IMR-90 (cell line): ENCODE measurements around the gene COL13A1. TPM values are rescaled to one million over a fixed set of nuclear protein-coding genes. Genes with fewer than 3 reads are reported as not detected.

Source experiments
- ATAC-seq: fragments of 200-7000 bp; cut with Tn5 transposase; 2 replicates; pipeline ENCODE4 v1.9.1; 2020; ENCODE audit warnings: low read depth, mild to moderate bottlenecking, moderate library complexity
- BruUV-seq: library from RNA; stranded (reverse); fragments of 400-500 nt; replicated peaks from 2 replicates; lab custom pipeline; 2021; lab: Mats Ljungman, UMichigan
- CTCF ChIA-PET: fragments of 300-600 bp; formaldehyde crosslinking; extraction: SDS; loops from one replicate; lab custom pipeline; 2021; ENCODE audit warnings: antibody characterized with exemption; lab: Yijun Ruan, JAX
- POLR2A ChIA-PET: fragments of 300-600 bp; sonication (Branson Sonifier 250); formaldehyde crosslinking; loops from one replicate; lab custom pipeline; 2022; ENCODE audit warnings: antibody characterized with exemption; ENCODE audit not compliant: unreplicated experiment; lab: Charles Lee
- DNase-seq: peaks from one replicate; pipeline ENCODE4 v3.0.0; 2013
- H2AFZ ChIP-seq: replicated peaks from 2 replicates; pipeline ENCODE3; 2013; ENCODE audit warnings: low read length, mild to moderate bottlenecking; ENCODE audit not compliant: poor library complexity
- H2AK5ac ChIP-seq: 2 replicates; pipeline ENCODE4 v1.6.1; 2013; ENCODE audit warnings: low read depth, low read length, inconsistent platforms
- H2AK9ac ChIP-seq: replicated peaks from 2 replicates; pipeline ENCODE3; 2013; ENCODE audit warnings: mild to moderate bottlenecking, low read depth, low read length, moderate library complexity; ENCODE audit not compliant: poor library complexity
- H2BK120ac ChIP-seq: 2 replicates; pipeline ENCODE4 v1.6.1; 2013; ENCODE audit warnings: low read depth, low read length, inconsistent platforms
- H2BK15ac ChIP-seq: 3 replicates; pipeline ENCODE4 v1.6.1; 2013; ENCODE audit warnings: low read depth, low read length, inconsistent platforms
- H2BK20ac ChIP-seq: 2 replicates; pipeline ENCODE4 v1.6.1; 2013; ENCODE audit warnings: low read depth, mild to moderate bottlenecking, inconsistent platforms, low read length, moderate library complexity
- H2BK5ac ChIP-seq: 2 replicates; pipeline ENCODE4 v1.6.1; 2013; ENCODE audit warnings: mild to moderate bottlenecking, low read depth, low read length, inconsistent platforms; ENCODE audit not compliant: poor library complexity, severe bottlenecking
- H3K14ac ChIP-seq: replicated peaks from 2 replicates; pipeline ENCODE4 v1.6.1; 2013; ENCODE audit warnings: low read depth, low read length, inconsistent platforms
- H3K18ac ChIP-seq: 2 replicates; pipeline ENCODE4 v1.6.1; 2013; ENCODE audit warnings: low read depth, low read length, control low read depth
- H3K23ac ChIP-seq: 2 replicates; pipeline ENCODE4 v1.6.1; 2013; ENCODE audit warnings: low read depth, low read length, inconsistent platforms
- H3K27ac ChIP-seq: 2 replicates; pipeline ENCODE4 v1.5.1; 2013; ENCODE audit warnings: mild to moderate bottlenecking, control low read depth, low read length; ENCODE audit not compliant: insufficient read depth
- H3K27me3 ChIP-seq: 2 replicates; pipeline ENCODE4 v1.6.1; 2013; ENCODE audit warnings: low read length; ENCODE audit not compliant: control insufficient read depth, insufficient read depth
- H3K36me3 ChIP-seq: 2 replicates; pipeline ENCODE4 v1.6.1; 2013; ENCODE audit warnings: low read length, mixed read lengths; ENCODE audit not compliant: control insufficient read depth, insufficient read depth
- H3K4ac ChIP-seq: 2 replicates; pipeline ENCODE4 v1.6.1; 2013; ENCODE audit warnings: low read depth, low read length, inconsistent platforms
- H3K4me1 ChIP-seq: 2 replicates; pipeline ENCODE4 v1.6.1; 2013; ENCODE audit warnings: low read length, mixed read lengths; ENCODE audit not compliant: control insufficient read depth, insufficient read depth
- H3K4me2 ChIP-seq: 2 replicates; pipeline ENCODE4 v1.6.1; 2013; ENCODE audit warnings: low read depth, mild to moderate bottlenecking, control low read depth, low read length, moderate library complexity
- H3K4me3 ChIP-seq: 2 replicates; pipeline ENCODE4 v1.5.1; 2013; ENCODE audit warnings: low read depth, mild to moderate bottlenecking, control low read depth, low read length, moderate library complexity; ENCODE audit not compliant: insufficient read depth
- H3K56ac ChIP-seq: 2 replicates; pipeline ENCODE4 v1.6.1; 2013; ENCODE audit warnings: low read length, inconsistent platforms; ENCODE audit not compliant: insufficient read depth; ENCODE audit errors: extremely low read depth
- H3K79me1 ChIP-seq, 2 experiments: 2 replicates each; pipeline ENCODE4 v1.6.1; 2013; ENCODE audit warnings: low read length in 2 of 2, inconsistent platforms in 1 of 2, low read depth in 1 of 2
- H3K9ac ChIP-seq: 2 replicates; pipeline ENCODE4 v1.6.1; 2013; ENCODE audit warnings: low read depth, low read length, control low read depth
- H3K9me1 ChIP-seq: 2 replicates; pipeline ENCODE4 v1.6.1; 2013; ENCODE audit warnings: low read length, inconsistent platforms; ENCODE audit not compliant: insufficient read depth
- H3K9me3 ChIP-seq: 2 replicates; pipeline ENCODE4 v1.6.1; 2013; ENCODE audit warnings: low read length; ENCODE audit not compliant: control insufficient read depth, insufficient read depth
- H4K20me1 ChIP-seq: 2 replicates; pipeline ENCODE4 v1.6.1; 2013; ENCODE audit warnings: low read length, inconsistent platforms; ENCODE audit not compliant: insufficient read depth
- H4K5ac ChIP-seq: 2 replicates; pipeline ENCODE4 v1.6.1; 2013; ENCODE audit warnings: mild to moderate bottlenecking, low read depth, low read length, control low read depth
- H4K8ac ChIP-seq, 2 experiments: 2 replicates each; pipeline ENCODE4 v1.6.1; 2013; ENCODE audit warnings: low read depth in 2 of 2, low read length in 2 of 2, control low read depth in 1 of 2, inconsistent platforms in 1 of 2
- H4K91ac ChIP-seq: 2 replicates; pipeline ENCODE4 v1.6.1; 2013; ENCODE audit warnings: low read depth, low read length, inconsistent platforms; ENCODE audit not compliant: insufficient read depth
- CEBPB ChIP-seq: IDR thresholded peaks from 2 replicates; pipeline ENCODE4 v1.6.1; 2012; ENCODE audit warnings: low read depth, low read length, improper control_type of control experiment
- CTCF ChIP-seq: conservative IDR thresholded peaks from 2 replicates; pipeline ENCODE4 v1.5.1; 2012; ENCODE audit warnings: mild to moderate bottlenecking, low read depth, low read length, improper control_type of control experiment
- WGBS, 2 experiments: methylation state at CpG; one replicate each; pipeline versions ENCODE4 v1.1.5 to v1.1.7; 2013; ENCODE audit warnings: missing lambda C conversion rate in 2 of 2; ENCODE audit not compliant: insufficient read length in 1 of 2; ENCODE audit errors: extremely low coverage in 2 of 2; 5-methylcytosine and 5-hydroxymethylcytosine counted together
- dilution Hi-C: fragments of 300-500 bp; cut with HindIII; formaldehyde crosslinking; loops from one replicate; pipeline ENCODE4 v1.14.3; 2018; ENCODE audit warnings: low sequenced_read_pairs; ENCODE audit not compliant: unreplicated experiment
- in situ Hi-C: fragments of 300-500 bp; cut with MboI; formaldehyde crosslinking; loops from 3 replicates; pipeline ENCODE4 v1.14.3; 2019; ENCODE audit warnings: low sequenced_read_pairs, inconsistent platforms, mixed read lengths
- intact Hi-C: fragments of 100-400 bp; cut with micrococcal nuclease; formaldehyde crosslinking; loops from 2 replicates; pipeline ENCODE4 v1.10.0; 2022
- polyA plus RNA-seq, 3 experiments: library from polyadenylated mRNA; depleted of rRNA; stranded (reverse); fragments of >200 nt; gene quantifications; 2 replicates each; pipeline ENCODE4 v1.2.3, GENCODE V29; 2012; ENCODE audit warnings: low replicate concordance in 1 of 3
- total RNA-seq: library from RNA; depleted of rRNA; stranded (reverse); fragments of >200 nt; gene quantifications from 2 replicates; pipeline ENCODE4 v1.2.3, GENCODE V29; 2012

COL13A1 gene
- total and polyA plus RNA-seq, 2 of the 4 experiments (the other 2 are of a cell fraction): 12.2 to 31.3 TPM

- BruUV-seq: no TSS peak
- Histone ChIP-seq H3K14ac (no peak overlapping the region), H4K20me1 (no peaks in the 10 kb centered on the region), H3K4me1 (peaks cover 20% of the 10 kb centered on the region; the same call in 1 of the 2 replicates), H2AK5ac (no peak overlapping the region), H4K8ac (no peak overlapping the region), H2BK15ac (no peak overlapping the region), H3K4ac (no peak overlapping the region), H3K4me3 (no peak overlapping the region), H2BK20ac (no peak overlapping the region), H3K4me2 (no peak overlapping the region), H3K9me1 (peaks cover 6% of the 10 kb centered on the region; the same call in 1 of the 2 replicates), H3K9me3 (no peaks in the 10 kb centered on the region), H3K23ac (no peak overlapping the region), H2AFZ (no peak overlapping the region), H4K91ac (no peak overlapping the region), H3K79me1 (no peaks in the 10 kb centered on the region), H2AK9ac (no peak overlapping the region), H3K27ac (peak overlapping the region; percentile 21; the same call in 1 of the 2 replicates), H3K36me3 (no peaks in the 10 kb centered on the region), H2BK120ac (no peak overlapping the region), H3K18ac (no peak overlapping the region; the same call in 1 of the 2 replicates), H4K5ac (no peak overlapping the region; the same call in 1 of the 2 replicates), H3K9ac (no peak overlapping the region), H2BK5ac (no peak overlapping the region), H3K56ac (no peak overlapping the region), H3K27me3 (peaks cover 2% of the 10 kb centered on the region)
- in situ Hi-C loops: no loop called here
- dilution Hi-C loops: no loop called here
- ChIA-PET CTCF (no interaction called here), POLR2A (no interaction called here)
- intact Hi-C loops: no loop called here
- TF ChIP-seq CEBPB (0 out of 2 replicates have a peak, but pooled peaks have one; percentile 2), CTCF (no peak)
- WGBS, 2 experiments: 0% methylated on average over 1 of the region's 6 CpGs; no CpG with 5 or more reads in 1 of the 2 experiments
- ATAC-seq: peak; percentile 44
- DNase-seq: peak; percentile 48
Observed at GRCh38 chr10:69759641-69760040, 42.1 kb upstream of the COL13A1 start.
